22Rv1 (cell line): ENCODE measurements around the gene CPZ.

ENCODE experiments used
- ZFX ChIP-seq: fragments of 450-650 bp; IDR thresholded peaks from 2 replicates; pipeline ENCODE4 v1.6.1; 2017; ENCODE audit warnings: antibody characterized with exemption, borderline replicate concordance
- TF ChIP-seq, protein P1 (sequence below): fragments of 450-650 bp; IDR thresholded peaks from 2 replicates; pipeline ENCODE4 v1.5.1; 2017; ENCODE audit warnings: mild to moderate bottlenecking

DNA sequence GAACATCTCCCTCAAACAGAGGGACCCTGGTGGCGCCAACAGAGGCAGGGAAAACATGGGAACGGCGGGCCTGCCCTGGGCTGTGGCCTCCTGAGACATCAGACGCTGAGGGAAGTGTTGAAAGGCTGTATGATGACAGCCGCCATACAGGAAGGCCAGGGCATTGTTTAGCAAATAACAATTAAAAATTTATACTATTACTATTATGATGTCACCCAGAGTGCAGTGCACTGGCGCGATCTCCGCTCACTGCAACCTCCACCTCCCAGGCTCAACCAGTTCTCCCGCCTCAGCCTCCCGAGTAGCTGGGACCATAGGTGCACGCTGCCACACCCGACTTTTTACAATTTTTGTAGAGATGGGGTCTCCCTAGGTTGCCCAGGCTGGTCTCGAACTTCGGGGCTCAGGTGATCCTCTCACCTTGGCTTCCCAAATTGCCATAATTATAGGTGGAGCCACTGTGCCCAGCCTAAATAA is 54.6 kb downstream of the CPZ start:
- TF ChIP-seq, protein P1, sequence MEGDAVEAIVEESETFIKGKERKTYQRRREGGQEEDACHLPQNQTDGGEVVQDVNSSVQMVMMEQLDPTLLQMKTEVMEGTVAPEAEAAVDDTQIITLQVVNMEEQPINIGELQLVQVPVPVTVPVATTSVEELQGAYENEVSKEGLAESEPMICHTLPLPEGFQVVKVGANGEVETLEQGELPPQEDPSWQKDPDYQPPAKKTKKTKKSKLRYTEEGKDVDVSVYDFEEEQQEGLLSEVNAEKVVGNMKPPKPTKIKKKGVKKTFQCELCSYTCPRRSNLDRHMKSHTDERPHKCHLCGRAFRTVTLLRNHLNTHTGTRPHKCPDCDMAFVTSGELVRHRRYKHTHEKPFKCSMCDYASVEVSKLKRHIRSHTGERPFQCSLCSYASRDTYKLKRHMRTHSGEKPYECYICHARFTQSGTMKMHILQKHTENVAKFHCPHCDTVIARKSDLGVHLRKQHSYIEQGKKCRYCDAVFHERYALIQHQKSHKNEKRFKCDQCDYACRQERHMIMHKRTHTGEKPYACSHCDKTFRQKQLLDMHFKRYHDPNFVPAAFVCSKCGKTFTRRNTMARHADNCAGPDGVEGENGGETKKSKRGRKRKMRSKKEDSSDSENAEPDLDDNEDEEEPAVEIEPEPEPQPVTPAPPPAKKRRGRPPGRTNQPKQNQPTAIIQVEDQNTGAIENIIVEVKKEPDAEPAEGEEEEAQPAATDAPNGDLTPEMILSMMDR: no peak
- TF ChIP-seq ZFX: no peak
